ENCODE results near the gene ENDOD1. TPM values are rescaled to one million over a fixed set of nuclear protein-coding genes. Genes with fewer than 3 reads are reported as not detected.

Gene ENDOD1
- polyA plus RNA-seq, 2 of the 4 experiments (the other 2 are of a cell fraction) = 8.3 to 8.8 TPM

- no peak for ATAC-seq
- Histone ChIP-seq H3K27ac (no peak overlapping the region), H3K4me1 (no peaks in the 10 kb centered on the region), H3K4me3 (no peak overlapping the region), H3K9me3 (no peaks in the 10 kb centered on the region), H3K4me2 (no peak overlapping the region)
- TF ChIP-seq ZC3H11A (IDR thresholded peaks at IDR 0.05) (no peak), HOXB13 (CRISPR knock-in tag; IDR thresholded peaks at IDR 0.05; ENCODE audit: low read depth) (no peak), RFX5 (IDR thresholded peaks at IDR 0.05) (no peak), BHLHE40 (IDR thresholded peaks at IDR 0.05; ENCODE audit: low read depth, low read length) (no peak), FOSB (CRISPR knock-in tag; IDR thresholded peaks at IDR 0.05) (no peak), RAD21 (conservative IDR thresholded peaks at IDR 0.05 in 1 of 2, IDR thresholded peaks at IDR 0.05 in 1 of 2) (no peak), SREBF2 (IDR thresholded peaks at IDR 0.05) (no peak), RARB (CRISPR knock-in tag; IDR thresholded peaks at IDR 0.05) (no peak), TFCP2L1 (CRISPR knock-in tag; IDR thresholded peaks at IDR 0.05) (no peak), NFE2L2 (conservative IDR thresholded peaks at IDR 0.05; ENCODE audit: low read length) (no peak), CBX2 (IDR thresholded peaks at IDR 0.05; ENCODE audit: borderline replicate concordance, low read depth) (no peak), EP300 (IDR thresholded peaks at IDR 0.05) (no peak), EHMT2 (IDR thresholded peaks at IDR 0.05; ENCODE audit: low read depth) (no peak), CHD2 (IDR thresholded peaks at IDR 0.05; ENCODE audit: low read length, partially characterized antibody) (no peak), POLR2A (IDR thresholded peaks at IDR 0.05; ENCODE audit: low read length) (no peak)
- FAIRE-seq = no peak
- no peak for DNase-seq (ENCODE audit: low read depth in 1 of 2, low spot score in 1 of 2)
- WGBS (ENCODE audit: missing lambda C conversion rate) = 91% methylated on average over 4 of the region's 6 CpGs
- ChIA-PET CTCF (no interaction called here), POLR2A (no interaction called here)
Observed at GRCh38 chr11:95104121-95104830, 14.6 kb downstream of the ENDOD1 start.

GRCh38 chr11:95104856-95105255 is 15.2 kb downstream of the ENDOD1 start:
- TF ChIP-seq RARB (CRISPR knock-in tag; IDR thresholded peaks at IDR 0.05) (no peak), SREBF2 (IDR thresholded peaks at IDR 0.05) (no peak), HMGXB4 (CRISPR knock-in tag; IDR thresholded peaks at IDR 0.05; ENCODE audit: borderline replicate concordance) (no peak), BCL3 (IDR thresholded peaks at IDR 0.05) (no peak), ZFP36 (IDR thresholded peaks at IDR 0.05; ENCODE audit: borderline replicate concordance, partially characterized antibody) (no peak), JUNB (IDR thresholded peaks at IDR 0.05) (no peak), RAD21 (conservative IDR thresholded peaks at IDR 0.05 in 1 of 2, IDR thresholded peaks at IDR 0.05 in 1 of 2) (no peak)
- H3K9me3 ChIP-seq = no peaks in the 10 kb centered on the region
- DNase-seq (ENCODE audit: low read depth in 1 of 2, low spot score in 1 of 2) (no peak), ATAC-seq (no peak), FAIRE-seq (no peak)
- 100% methylated on average over 3 of the region's 3 CpGs for WGBS (ENCODE audit: missing lambda C conversion rate)
- H3K27ac ChIP-seq = no peak overlapping the region
- CTCF ChIA-PET = no interaction called here
- H3K4me1 ChIP-seq = no peaks in the 10 kb centered on the region
- POLR2A ChIA-PET = no interaction called here
- H3K4me3 ChIP-seq = no peak overlapping the region
- no peak overlapping the region for H3K4me2 ChIP-seq

- FAIRE-seq (no peak), ATAC-seq (0 out of 6 replicates have a peak, but pooled peaks of 1 of the 2 experiments have one; percentile 33), DNase-seq (ENCODE audit: low read depth in 1 of 2, low spot score in 1 of 2) (peak in 1 of 2 experiments; percentile 11)
- TF ChIP-seq SMC3 (IDR thresholded peaks at IDR 0.05) = no peak
- no peak for TF ChIP-seq CHD4 (IDR thresholded peaks at IDR 0.05; ENCODE audit: borderline replicate concordance)
- TF ChIP-seq ZC3H11A (IDR thresholded peaks at IDR 0.05) = no peak
- no peak for TF ChIP-seq FOXS1 (CRISPR knock-in tag; IDR thresholded peaks at IDR 0.05)
- TF ChIP-seq RAD21 (conservative IDR thresholded peaks at IDR 0.05 in 1 of 2, IDR thresholded peaks at IDR 0.05 in 1 of 2) = no peak
- TF ChIP-seq GATA3 (IDR thresholded peaks at IDR 0.05; ENCODE audit: borderline replicate concordance) = no peak
- no peak for TF ChIP-seq CEBPB (IDR thresholded peaks at IDR 0.05)
- no peak for TF ChIP-seq KDM5A (IDR thresholded peaks at IDR 0.05)
- no peak for TF ChIP-seq HEYL (CRISPR knock-in tag; IDR thresholded peaks at IDR 0.05)
- no peak for TF ChIP-seq FOSL2 (IDR thresholded peaks at IDR 0.05)
- no peak for TF ChIP-seq FOSL2 (CRISPR knock-in tag; IDR thresholded peaks at IDR 0.05)
- no peak for TF ChIP-seq EHF (CRISPR knock-in tag; IDR thresholded peaks at IDR 0.05)
- TF ChIP-seq SREBF2 (IDR thresholded peaks at IDR 0.05) = no peak
- POLR2A ChIA-PET = no interaction called here
- 82% methylated on average over 9 of the region's 9 CpGs for WGBS (ENCODE audit: missing lambda C conversion rate)
- Histone ChIP-seq H3K4me1 (no peaks in the 10 kb centered on the region), H3K4me2 (no peak overlapping the region), H3K4me3 (no peak overlapping the region), H3K27ac (no peak overlapping the region), H3K9me3 (no peaks in the 10 kb centered on the region)
- CTCF ChIA-PET = interaction anchor here (0.6 to 0.9 kb wide), 2 partner anchors 41 to 43 kb away, joined by 3 read pairs; partner anchors contain the start of gene SRSF8
Observed at GRCh38 chr11:95108159-95108611, 18.5 kb downstream of the ENDOD1 start.

All from A549 (cell line).